GM04503 (cell line): Measurements from ENCODE around the gene IL32.

Source experiments
- DNase-seq: peaks from one replicate; pipeline ENCODE4 v3.0.0-alpha.2; 2012; ENCODE audit warnings: low read depth

The IL32 gene

GRCh38 chr16:3118846-3119245 is 53.4 kb downstream of the IL32 start:
- DNase-seq: no peak
